H1 (cell line): ENCODE measurements around the gene TGM4.

Source experiments
- ATF2 ChIP-seq: IDR thresholded peaks from 2 replicates; pipeline ENCODE4 v1.6.1; 2012; ENCODE audit warnings: low read length, inconsistent platforms
- ATF3 ChIP-seq: IDR thresholded peaks from 2 replicates; pipeline ENCODE4 v1.6.1; 2011; ENCODE audit warnings: low read depth, mild to moderate bottlenecking, low read length; ENCODE audit not compliant: insufficient read depth
- BRCA1 ChIP-seq: IDR thresholded peaks from 2 replicates; pipeline ENCODE4 v1.6.1; 2012; ENCODE audit warnings: low read depth, low read length, improper control_type of control experiment
- CREB1 ChIP-seq: IDR thresholded peaks from 2 replicates; pipeline ENCODE4 v1.6.1; 2012; ENCODE audit warnings: inconsistent platforms
- CTCF ChIP-seq, 3 experiments: IDR thresholded peaks; 1 replicate in 2 of 3; 2 replicates in 1 of 3; pipeline versions ENCODE4 v1.5.1 to v1.6.1; 2011; ENCODE audit warnings: low read length in 3 of 3, mild to moderate bottlenecking in 3 of 3, inconsistent platforms in 2 of 3, low read depth in 1 of 3, moderate library complexity in 1 of 3; ENCODE audit not compliant: insufficient read depth in 1 of 3; ENCODE audit errors: control extremely low read depth in 1 of 3
- EP300 ChIP-seq, 2 experiments: IDR thresholded peaks; 1 replicate in 1 of 2; 2 replicates in 1 of 2; pipeline ENCODE4 v1.6.1; 2011 to 2012; ENCODE audit warnings: low read depth in 2 of 2, low read length in 2 of 2, mild to moderate bottlenecking in 2 of 2, borderline replicate concordance in 1 of 2, inconsistent platforms in 1 of 2, moderate library complexity in 1 of 2
- EZH2 ChIP-seq: fragments of 200-600 bp; sonication (generic); IDR thresholded peaks from 2 replicates; pipeline ENCODE4 v1.7.1; 2012; ENCODE audit warnings: low read depth, mild to moderate bottlenecking, moderate library complexity, low read length, inconsistent platforms; ENCODE audit not compliant: severe bottlenecking
- MAX ChIP-seq: IDR thresholded peaks from 2 replicates; pipeline ENCODE4 v1.6.1; 2012; ENCODE audit warnings: inconsistent platforms
- POLR2AphosphoS5 ChIP-seq: IDR thresholded peaks from 2 replicates; pipeline ENCODE4 v1.6.1; 2011; ENCODE audit warnings: low read depth, low read length
- RNF2 ChIP-seq: fragments of 200-900, 300-1000 bp; sonication (generic); IDR thresholded peaks from 2 replicates; pipeline ENCODE4 v1.7.1; 2016; ENCODE audit warnings: borderline replicate concordance, low read depth, mild to moderate bottlenecking, antibody characterized with exemption, low read length; ENCODE audit not compliant: poor library complexity, severe bottlenecking; ENCODE audit errors: missing control alignments
- SP2 ChIP-seq: IDR thresholded peaks from 2 replicates; pipeline ENCODE4 v1.6.1; 2012; ENCODE audit warnings: mild to moderate bottlenecking, low read length, inconsistent platforms

GRCh38 chr3:44835684-44836083 lies 38.7 kb upstream of the TGM4 start:
- TF ChIP-seq CTCF (IDR thresholded peaks at IDR 0.05; ENCODE audit: control extremely low read depth in 1 of 3, insufficient read depth in 1 of 3, low read depth in 1 of 3, low read length in 3 of 3): no peak
- no peak for TF ChIP-seq POLR2AphosphoS5
- no peak for TF ChIP-seq CREB1
- no peak for TF ChIP-seq RNF2
- TF ChIP-seq MAX: no peak
- no peak for TF ChIP-seq EP300 (IDR thresholded peaks at IDR 0.05; ENCODE audit: borderline replicate concordance in 1 of 2, low read depth in 2 of 2, low read length in 2 of 2)
- no peak for TF ChIP-seq ATF3
- TF ChIP-seq BRCA1: no peak
- no peak for TF ChIP-seq ATF2
- no peak for TF ChIP-seq SP2
- no peak for TF ChIP-seq EZH2
